Suprapubic skin (tissue), 4 donors: Measurements from ENCODE around the gene IFT20.

Source experiments
- POLR2A ChIP-seq, 2 donors: fragments of 450-650 bp; IDR thresholded peaks; one replicate each; pipeline ENCODE4 v1.6.1; 2017; ENCODE audit warnings: antibody characterized with exemption in 2 of 2, mild to moderate bottlenecking in 2 of 2, moderate library complexity in 2 of 2
- POLR2AphosphoS5 ChIP-seq, 3 donors: sonication (generic); formaldehyde crosslinking; IDR thresholded peaks; one replicate each; pipeline ENCODE4 v1.6.1; 2017; ENCODE audit warnings: antibody characterized with exemption in 3 of 3
- TF ChIP-seq, protein P1 (sequence below), 2 donors: fragments of 200-600 bp in 1 of 2; fragments of 450-650 bp in 1 of 2; sonication (generic) in 1 of 2; IDR thresholded peaks; one replicate each; pipeline ENCODE4 v1.5.1; 2016 to 2019; ENCODE audit warnings: antibody characterized with exemption in 2 of 2, mild to moderate bottlenecking in 1 of 2, moderate library complexity in 1 of 2

DNA sequence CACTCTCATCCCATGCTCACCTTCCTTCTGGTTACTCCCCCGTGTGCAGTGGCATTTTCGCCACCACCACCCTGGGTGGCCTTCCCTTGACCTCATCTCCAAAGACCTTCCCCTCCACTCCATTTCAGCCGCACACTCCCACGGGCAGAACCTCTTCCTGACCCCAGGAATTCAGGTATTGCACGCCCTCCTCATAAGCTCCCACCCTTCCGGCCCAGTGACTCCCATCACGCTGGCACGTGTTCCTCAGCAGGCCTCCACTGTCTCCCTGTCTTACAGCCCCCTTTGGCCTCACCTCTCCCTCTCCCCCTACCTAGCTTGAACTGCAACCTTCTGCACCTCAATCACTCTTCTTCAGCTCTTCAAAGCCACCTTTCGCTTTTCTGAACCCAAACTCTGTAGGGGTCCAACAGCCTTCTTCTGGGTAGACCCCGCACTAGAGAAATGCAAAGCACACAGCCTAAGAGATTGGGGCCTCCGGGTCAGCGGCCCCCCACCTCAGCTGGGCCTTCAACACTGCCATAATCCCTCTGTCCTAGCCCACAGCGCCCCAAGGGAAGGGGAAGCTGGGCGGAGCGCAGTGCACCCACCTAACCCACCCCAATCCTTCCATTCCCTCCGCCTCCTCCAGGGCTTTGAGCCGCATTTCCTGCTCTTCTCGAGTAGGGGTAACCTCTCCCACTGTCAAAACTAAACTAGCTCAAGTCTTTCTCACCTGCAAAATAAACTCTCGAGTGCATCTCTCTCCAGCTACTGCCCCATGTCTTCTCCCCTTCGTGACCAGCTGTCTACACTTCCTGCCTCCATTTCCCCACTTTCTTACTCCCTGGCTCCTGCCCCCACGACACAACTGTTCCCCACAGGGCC lies 17.9 kb downstream of the IFT20 start:
- TF ChIP-seq POLR2A (IDR thresholded peaks at IDR 0.05) (no peak), POLR2AphosphoS5 (IDR thresholded peaks at IDR 0.05) (no peak)
- TF ChIP-seq, protein P1, sequence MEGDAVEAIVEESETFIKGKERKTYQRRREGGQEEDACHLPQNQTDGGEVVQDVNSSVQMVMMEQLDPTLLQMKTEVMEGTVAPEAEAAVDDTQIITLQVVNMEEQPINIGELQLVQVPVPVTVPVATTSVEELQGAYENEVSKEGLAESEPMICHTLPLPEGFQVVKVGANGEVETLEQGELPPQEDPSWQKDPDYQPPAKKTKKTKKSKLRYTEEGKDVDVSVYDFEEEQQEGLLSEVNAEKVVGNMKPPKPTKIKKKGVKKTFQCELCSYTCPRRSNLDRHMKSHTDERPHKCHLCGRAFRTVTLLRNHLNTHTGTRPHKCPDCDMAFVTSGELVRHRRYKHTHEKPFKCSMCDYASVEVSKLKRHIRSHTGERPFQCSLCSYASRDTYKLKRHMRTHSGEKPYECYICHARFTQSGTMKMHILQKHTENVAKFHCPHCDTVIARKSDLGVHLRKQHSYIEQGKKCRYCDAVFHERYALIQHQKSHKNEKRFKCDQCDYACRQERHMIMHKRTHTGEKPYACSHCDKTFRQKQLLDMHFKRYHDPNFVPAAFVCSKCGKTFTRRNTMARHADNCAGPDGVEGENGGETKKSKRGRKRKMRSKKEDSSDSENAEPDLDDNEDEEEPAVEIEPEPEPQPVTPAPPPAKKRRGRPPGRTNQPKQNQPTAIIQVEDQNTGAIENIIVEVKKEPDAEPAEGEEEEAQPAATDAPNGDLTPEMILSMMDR (IDR thresholded peaks at IDR 0.05), result no peak
